GM18873 (cell line): ENCODE results near the gene ARVCF.

Experiments used
- ATAC-seq: cut with Tn5 transposase; IDR thresholded peaks from one replicate; pipeline ENCODE4 v1.9.1; 2021; ENCODE audit warnings: mild to moderate bottlenecking, moderate library complexity, moderate number of reproducible peaks; ENCODE audit not compliant: unreplicated experiment, low FRiP score

ARVCF gene

GRCh38 chr22:20003304-20003703 is 13.3 kb downstream of the ARVCF start:
- ATAC-seq, result no peak

- ATAC-seq, result no peak
These were observed 14.0 kb downstream of the ARVCF start for GRCh38 chr22:20002636-20003035.

- ATAC-seq, result no peak
These were observed 14.5 kb downstream of the ARVCF start for GRCh38 chr22:20002128-20002527.

- ATAC-seq, result no peak
These were observed 15.5 kb downstream of the ARVCF start for GRCh38 chr22:20001082-20001638.

GRCh38 chr22:20000246-20001081 is 16.2 kb downstream of the ARVCF start:
- ATAC-seq, result no peak

GRCh38 chr22:19998991-19999820 is 17.4 kb downstream of the ARVCF start:
- ATAC-seq, result no peak

- no peak for ATAC-seq
These were observed 18.2 kb downstream of the ARVCF start for GRCh38 chr22:19998232-19998951.

GRCh38 chr22:19997561-19998231 is 18.9 kb downstream of the ARVCF start:
- ATAC-seq, result no peak

- no peak for ATAC-seq
These were observed 19.8 kb downstream of the ARVCF start for GRCh38 chr22:19996694-19997384.

GRCh38 chr22:19995611-19996339 is 20.8 kb downstream of the ARVCF start:
- ATAC-seq, result no peak

GRCh38 chr22:19994851-19995610 is 21.6 kb downstream of the ARVCF start:
- no peak for ATAC-seq

- no peak for ATAC-seq
These were observed 22.7 kb downstream of the ARVCF start for GRCh38 chr22:19993926-19994325.

GRCh38 chr22:19992921-19993355 is 23.7 kb downstream of the ARVCF start:
- no peak for ATAC-seq

- no peak for ATAC-seq
These were observed 24.1 kb downstream of the ARVCF start for GRCh38 chr22:19992481-19992911.

- no peak for ATAC-seq
These were observed 24.8 kb downstream of the ARVCF start for GRCh38 chr22:19991645-19992451.

- ATAC-seq, result no peak
These were observed 25.3 kb downstream of the ARVCF start for GRCh38 chr22:19991395-19991644.

- ATAC-seq, result no peak
These were observed 25.8 kb downstream of the ARVCF start for GRCh38 chr22:19990609-19991394.
